Measurements from ENCODE around the gene FREY1.
"Not testable (repeated sequence)": the region's sequence is repeated elsewhere in the genome, so short reads cannot be mapped to it uniquely, and the experiment has no call there.

Gene FREY1

GRCh38 chr11:45913514-45913913 lies 6.4 kb upstream of the FREY1 start:
- no peak for DNase-seq

GRCh38 chr11:45910623-45911022 lies 3.6 kb upstream of the FREY1 start:
- DNase-seq = no peak

GRCh38 chr11:45909594-45910475 lies 2.8 kb upstream of the FREY1 start:
- no peak for DNase-seq

- no peak for DNase-seq
Measured at GRCh38 chr11:45907911-45908370, 870 bp upstream of the FREY1 start.

GRCh38 chr11:45906096-45906682 lies 882 bp downstream of the FREY1 start:
- DNase-seq = no peak

GRCh38 chr11:45905576-45905975 lies 1.5 kb downstream of the FREY1 start:
- DNase-seq = not testable (repeated sequence)

- no peak for DNase-seq
Measured at GRCh38 chr11:45905095-45905494, 2.0 kb downstream of the FREY1 start.

GRCh38 chr11:45904309-45904915 lies 2.7 kb downstream of the FREY1 start:
- DNase-seq = no peak

- no peak for DNase-seq
Measured at GRCh38 chr11:45902452-45903380, 4.4 kb downstream of the FREY1 start.

- DNase-seq = no peak
Measured at GRCh38 chr11:45901626-45902025, 5.4 kb downstream of the FREY1 start.

- no peak for DNase-seq
Measured at GRCh38 chr11:45900916-45901617, 6.0 kb downstream of the FREY1 start.

GRCh38 chr11:45900175-45900800 lies 6.8 kb downstream of the FREY1 start:
- DNase-seq = not testable (repeated sequence)

GRCh38 chr11:45899448-45900174 lies 7.5 kb downstream of the FREY1 start:
- peak; percentile 93 for DNase-seq

- no peak for DNase-seq
Measured at GRCh38 chr11:45899086-45899447, 8.0 kb downstream of the FREY1 start.

GRCh38 chr11:45897556-45897955 lies 9.5 kb downstream of the FREY1 start:
- no peak for DNase-seq

GRCh38 chr11:45896422-45896984 lies 10.6 kb downstream of the FREY1 start:
- DNase-seq = peak; percentile 81

GRCh38 chr11:45895553-45896259 lies 11.4 kb downstream of the FREY1 start:
- DNase-seq = no peak

GRCh38 chr11:45894555-45895247 lies 12.4 kb downstream of the FREY1 start:
- DNase-seq = no peak

GRCh38 chr11:45892856-45893255 lies 14.2 kb downstream of the FREY1 start:
- DNase-seq = no peak

Data from right hindlimb (tissue), 1 donor.